ENCODE measurements around the gene KANK4.

Gene KANK4

DNA sequence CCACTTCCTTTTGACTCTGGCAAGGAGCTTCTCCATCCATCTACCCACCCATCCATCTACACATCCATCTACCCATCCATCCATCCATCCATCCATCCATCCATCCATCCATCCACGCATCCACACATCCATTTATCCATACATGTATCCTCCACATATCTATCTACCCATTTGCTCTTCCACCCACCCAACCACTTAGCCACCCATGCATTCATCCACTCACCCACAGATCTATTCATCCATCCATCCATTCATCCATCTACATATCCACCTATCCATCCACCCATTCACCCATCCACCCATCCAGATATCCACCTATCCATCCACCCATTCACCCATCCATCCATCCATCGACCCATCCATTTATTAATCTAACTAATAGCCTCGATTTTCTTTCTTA is 23.0 kb upstream of the KANK4 start:
- no peak for DNase-seq (ENCODE audit: low read depth)
- H3K4me3 ChIP-seq (ENCODE audit: low read depth, low read length), result no peak overlapping the region
- TF ChIP-seq, protein P1, sequence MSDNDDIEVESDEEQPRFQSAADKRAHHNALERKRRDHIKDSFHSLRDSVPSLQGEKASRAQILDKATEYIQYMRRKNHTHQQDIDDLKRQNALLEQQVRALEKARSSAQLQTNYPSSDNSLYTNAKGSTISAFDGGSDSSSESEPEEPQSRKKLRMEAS (IDR thresholded peaks at IDR 0.05; ENCODE audit: low read depth, low read length), result no peak
- TF ChIP-seq, protein P2, sequence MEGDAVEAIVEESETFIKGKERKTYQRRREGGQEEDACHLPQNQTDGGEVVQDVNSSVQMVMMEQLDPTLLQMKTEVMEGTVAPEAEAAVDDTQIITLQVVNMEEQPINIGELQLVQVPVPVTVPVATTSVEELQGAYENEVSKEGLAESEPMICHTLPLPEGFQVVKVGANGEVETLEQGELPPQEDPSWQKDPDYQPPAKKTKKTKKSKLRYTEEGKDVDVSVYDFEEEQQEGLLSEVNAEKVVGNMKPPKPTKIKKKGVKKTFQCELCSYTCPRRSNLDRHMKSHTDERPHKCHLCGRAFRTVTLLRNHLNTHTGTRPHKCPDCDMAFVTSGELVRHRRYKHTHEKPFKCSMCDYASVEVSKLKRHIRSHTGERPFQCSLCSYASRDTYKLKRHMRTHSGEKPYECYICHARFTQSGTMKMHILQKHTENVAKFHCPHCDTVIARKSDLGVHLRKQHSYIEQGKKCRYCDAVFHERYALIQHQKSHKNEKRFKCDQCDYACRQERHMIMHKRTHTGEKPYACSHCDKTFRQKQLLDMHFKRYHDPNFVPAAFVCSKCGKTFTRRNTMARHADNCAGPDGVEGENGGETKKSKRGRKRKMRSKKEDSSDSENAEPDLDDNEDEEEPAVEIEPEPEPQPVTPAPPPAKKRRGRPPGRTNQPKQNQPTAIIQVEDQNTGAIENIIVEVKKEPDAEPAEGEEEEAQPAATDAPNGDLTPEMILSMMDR (IDR thresholded peaks at IDR 0.05; ENCODE audit: low read depth, low read length), result no peak
- TF ChIP-seq MYC (IDR thresholded peaks at IDR 0.05; ENCODE audit: low read depth, low read length) (no peak), POLR2A (IDR thresholded peaks at IDR 0.05; ENCODE audit: extremely low read depth, insufficient read length) (no peak)

DNA sequence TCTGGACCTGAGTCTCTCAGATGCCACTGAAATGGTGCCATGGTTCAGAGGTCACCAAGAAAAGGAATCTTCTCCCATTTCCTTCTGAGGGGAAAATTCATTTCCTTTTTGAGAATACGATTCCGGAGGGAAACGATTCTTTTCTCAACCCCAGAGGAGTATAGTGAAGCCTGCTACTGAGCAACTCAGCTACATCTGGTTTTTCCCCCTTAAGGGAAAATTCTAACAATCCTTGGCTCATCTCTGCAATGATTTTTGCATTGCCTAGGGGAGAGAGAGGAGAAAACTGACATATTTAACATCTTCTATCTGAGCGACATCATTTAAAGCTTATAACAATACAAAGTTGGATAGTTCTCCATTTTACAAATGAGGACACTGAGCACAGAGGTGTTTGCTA is 22.4 kb upstream of the KANK4 start:
- no peak for DNase-seq (ENCODE audit: low read depth)
- TF ChIP-seq, protein P1 (IDR thresholded peaks at IDR 0.05; ENCODE audit: low read depth, low read length), result no peak
- TF ChIP-seq POLR2A (IDR thresholded peaks at IDR 0.05; ENCODE audit: extremely low read depth, insufficient read length) (no peak), MYC (IDR thresholded peaks at IDR 0.05; ENCODE audit: low read depth, low read length) (no peak)
- TF ChIP-seq, protein P2 (IDR thresholded peaks at IDR 0.05; ENCODE audit: low read depth, low read length), result no peak
- no peak overlapping the region for H3K4me3 ChIP-seq (ENCODE audit: low read depth, low read length)

DNA sequence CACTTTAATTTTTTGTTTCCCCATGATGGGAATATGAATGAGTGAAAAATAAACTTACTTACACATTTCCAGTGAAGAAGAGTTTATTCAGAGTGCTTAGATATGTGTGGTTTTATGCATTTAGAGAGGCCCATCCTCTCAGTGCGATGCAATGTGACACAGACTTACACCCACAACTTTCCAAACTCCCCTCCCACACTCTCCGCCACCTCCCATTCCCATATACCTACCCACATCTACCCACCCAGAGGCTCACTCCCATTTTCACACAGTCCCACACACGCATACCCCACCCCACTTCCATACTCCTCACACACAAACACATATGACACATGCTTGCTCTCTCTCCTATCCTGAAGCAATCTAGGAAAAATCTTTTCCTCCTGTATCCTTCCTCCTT is 21.9 kb upstream of the KANK4 start:
- DNase-seq (ENCODE audit: low read depth), result no peak
- TF ChIP-seq, protein P1 (IDR thresholded peaks at IDR 0.05; ENCODE audit: low read depth, low read length), result no peak
- TF ChIP-seq, protein P2 (IDR thresholded peaks at IDR 0.05; ENCODE audit: low read depth, low read length), result no peak
- TF ChIP-seq MYC (IDR thresholded peaks at IDR 0.05; ENCODE audit: low read depth, low read length) (no peak), POLR2A (IDR thresholded peaks at IDR 0.05; ENCODE audit: extremely low read depth, insufficient read length) (no peak)
- no peak overlapping the region for H3K4me3 ChIP-seq (ENCODE audit: low read depth, low read length)

DNA sequence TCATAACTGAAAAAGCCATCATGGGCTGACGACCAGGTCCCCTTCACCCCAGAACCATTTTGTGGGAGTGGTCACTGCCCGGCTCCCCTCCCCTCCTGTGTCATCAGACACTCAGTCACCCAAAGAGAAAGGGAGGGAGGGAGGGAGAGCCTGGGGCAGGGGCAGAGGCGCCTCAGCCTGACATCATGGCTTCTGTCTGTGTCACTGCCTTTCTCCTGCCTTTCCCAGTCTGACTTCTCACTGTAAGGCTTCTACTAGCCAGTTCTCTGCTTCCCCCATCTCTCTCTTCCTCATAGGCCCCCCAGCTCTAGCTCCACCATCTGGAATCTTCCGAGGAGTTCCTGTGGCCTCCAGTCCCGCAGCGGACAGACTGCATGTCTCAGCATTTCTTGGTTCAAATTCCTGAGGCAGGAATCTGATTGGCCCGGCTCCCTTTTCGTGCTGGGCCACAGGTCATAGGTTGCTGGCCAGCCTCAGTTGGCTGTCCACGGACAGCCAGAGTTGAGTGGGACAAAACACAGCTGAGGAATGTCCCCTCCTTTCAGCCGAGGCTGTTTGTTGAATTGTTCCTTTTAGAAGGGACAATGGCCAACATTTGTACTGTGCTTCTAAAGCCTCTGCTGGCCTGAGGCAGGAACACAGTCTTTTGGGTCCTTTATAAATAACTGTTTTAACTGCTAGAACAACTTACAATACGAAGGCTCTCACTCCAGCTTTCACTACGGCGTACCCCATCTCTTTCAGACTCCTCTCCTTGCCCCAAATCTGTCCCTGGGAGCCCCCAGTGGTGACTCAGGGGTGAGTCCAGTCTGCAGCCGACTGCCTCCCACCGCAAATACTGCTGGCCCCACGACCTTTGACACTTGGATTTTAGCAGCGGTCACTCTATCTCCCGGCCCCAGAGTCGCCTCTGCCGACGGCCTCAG is 18.7 kb upstream of the KANK4 start:
- DNase-seq (ENCODE audit: low read depth), result no peak
- no peak overlapping the region for H3K4me3 ChIP-seq (ENCODE audit: low read depth, low read length)
- TF ChIP-seq POLR2A (IDR thresholded peaks at IDR 0.05; ENCODE audit: extremely low read depth, insufficient read length), result no peak
- no peak for TF ChIP-seq MYC (IDR thresholded peaks at IDR 0.05; ENCODE audit: low read depth, low read length)
- TF ChIP-seq, protein P1 (IDR thresholded peaks at IDR 0.05; ENCODE audit: low read depth, low read length), result no peak
- TF ChIP-seq, protein P2 (IDR thresholded peaks at IDR 0.05; ENCODE audit: low read depth, low read length), result no peak

DNA sequence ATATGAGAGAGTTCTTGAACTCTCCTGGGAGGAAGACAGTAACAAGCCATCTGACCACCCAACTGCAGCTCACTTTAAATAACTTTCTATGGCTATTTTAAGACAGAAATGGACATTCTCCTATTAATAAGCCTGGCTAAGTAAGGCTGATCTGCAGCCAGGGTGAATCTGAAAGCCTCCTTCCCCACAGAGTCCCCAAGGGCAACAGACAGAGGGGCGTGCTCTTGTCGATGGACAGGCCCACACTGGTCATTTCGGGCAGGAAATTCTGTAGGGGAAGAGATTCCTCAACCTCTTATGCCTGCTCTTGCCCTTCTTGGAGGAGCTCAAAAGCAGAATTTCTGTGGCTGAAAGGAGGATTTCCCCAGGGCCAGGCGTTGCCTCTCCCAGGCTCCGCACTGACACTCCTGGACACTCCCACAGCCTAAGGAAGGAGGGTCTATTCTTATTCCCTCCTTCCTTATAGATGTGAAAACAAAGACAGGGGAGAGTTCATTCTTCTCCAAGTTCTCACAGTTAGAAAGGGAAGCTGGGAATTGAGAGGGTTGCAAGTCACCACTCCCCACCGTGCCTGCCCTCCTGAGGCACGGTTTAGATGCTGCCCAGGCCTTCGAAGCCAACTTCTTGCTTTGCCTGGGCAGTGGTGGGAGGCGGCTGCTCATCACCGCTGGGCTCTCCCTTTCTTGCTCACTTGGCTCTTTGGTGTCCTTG is 17.9 kb upstream of the KANK4 start:
- TF ChIP-seq, protein P1 (IDR thresholded peaks at IDR 0.05; ENCODE audit: low read depth, low read length), result no peak
- no peak for TF ChIP-seq MYC (IDR thresholded peaks at IDR 0.05; ENCODE audit: low read depth, low read length)
- TF ChIP-seq POLR2A (IDR thresholded peaks at IDR 0.05; ENCODE audit: extremely low read depth, insufficient read length), result no peak
- TF ChIP-seq, protein P2 (IDR thresholded peaks at IDR 0.05; ENCODE audit: low read depth, low read length), result no peak
- no peak for DNase-seq (ENCODE audit: low read depth)
- no peak overlapping the region for H3K4me3 ChIP-seq (ENCODE audit: low read depth, low read length)
